ENCODE measurements around the gene SPATA17. TPM values are rescaled to one million over a fixed set of nuclear protein-coding genes. Genes with fewer than 3 reads are reported as not detected.

Gene SPATA17
- total RNA-seq, 4 donors from 2014 or later, result 0.07 to 0.49 TPM; not detected in 2

- H3K4me3 ChIP-seq, result no peak overlapping the region
These were observed 37.3 kb downstream of the SPATA17 start for GRCh38 chr1:217668351-217668940.

GRCh38 chr1:217673387-217673786 is 42.2 kb downstream of the SPATA17 start:
- DNase-seq (no peak), ATAC-seq (no peak)
- TF ChIP-seq CTCF (IDR thresholded peaks at IDR 0.05 in 4 of 5, conservative IDR thresholded peaks at IDR 0.05 in 1 of 5), result no peak
- TF ChIP-seq POLR2A (IDR thresholded peaks at IDR 0.05), result no peak
- intact Hi-C loops (cut with DNase I; ENCODE audit: low total_unique reads) (no loop called here), in situ Hi-C loops (cut with MboI; ENCODE audit: low sequenced_read_pairs in 4 of 4) (no loop called here)
- H3K36me3 ChIP-seq, result no peaks in the 10 kb centered on the region
- H3K4me1 ChIP-seq, result no peaks in the 10 kb centered on the region
- no peaks in the 10 kb centered on the region for H3K9me3 ChIP-seq
- no peaks in the 10 kb centered on the region for H3K27me3 ChIP-seq
- H3K4me3 ChIP-seq, result no peak overlapping the region
- H3K27ac ChIP-seq, result no peak overlapping the region

More at GRCh38 chr1:217668351-217668940, 37.3 kb downstream of the SPATA17 start:
- no peak overlapping the region for H3K27ac ChIP-seq
- no peaks in the 10 kb centered on the region for H3K36me3 ChIP-seq
- H3K27me3 ChIP-seq, result no peaks in the 10 kb centered on the region
- in situ Hi-C loops (cut with MboI; ENCODE audit: low sequenced_read_pairs in 4 of 4), result no loop called here
- H3K9me3 ChIP-seq, result no peaks in the 10 kb centered on the region
- intact Hi-C loops (cut with DNase I; ENCODE audit: low total_unique reads), result no loop called here
- ATAC-seq, result no peak
- TF ChIP-seq POLR2A (IDR thresholded peaks at IDR 0.05) (no peak), CTCF (IDR thresholded peaks at IDR 0.05 in 4 of 5, conservative IDR thresholded peaks at IDR 0.05 in 1 of 5) (no peak)
- no peaks in the 10 kb centered on the region for H3K4me1 ChIP-seq
- DNase-seq, result no peak

- no peaks in the 10 kb centered on the region for H3K4me1 ChIP-seq
- H3K27ac ChIP-seq, result no peak overlapping the region
- H3K9me3 ChIP-seq, result no peaks in the 10 kb centered on the region
- H3K4me3 ChIP-seq, result no peak overlapping the region
- no peak for TF ChIP-seq CTCF (IDR thresholded peaks at IDR 0.05 in 4 of 5, conservative IDR thresholded peaks at IDR 0.05 in 1 of 5)
- TF ChIP-seq POLR2A (IDR thresholded peaks at IDR 0.05), result no peak
- DNase-seq (no peak), ATAC-seq (no peak)
- in situ Hi-C loops (cut with MboI; ENCODE audit: low sequenced_read_pairs in 4 of 4) (no loop called here), intact Hi-C loops (cut with DNase I; ENCODE audit: low total_unique reads) (no loop called here)
- H3K27me3 ChIP-seq, result no peaks in the 10 kb centered on the region
- no peaks in the 10 kb centered on the region for H3K36me3 ChIP-seq
These were observed 43.0 kb downstream of the SPATA17 start for GRCh38 chr1:217674028-217674729.

GRCh38 chr1:217681806-217682205 is 50.7 kb downstream of the SPATA17 start:
- DNase-seq (no peak), ATAC-seq (no peak)
- in situ Hi-C loops (cut with MboI; ENCODE audit: low sequenced_read_pairs in 4 of 4) (no loop called here), intact Hi-C loops (cut with DNase I; ENCODE audit: low total_unique reads) (loop anchor here (5.0 kb wide), 1 partner anchor 1940 kb away; no protein-coding TSS in a partner anchor)
- Histone ChIP-seq H3K9me3 (no peaks in the 10 kb centered on the region), H3K4me3 (no peak overlapping the region), H3K36me3 (no peaks in the 10 kb centered on the region), H3K4me1 (no peaks in the 10 kb centered on the region), H3K27me3 (no peaks in the 10 kb centered on the region), H3K27ac (no peak overlapping the region)
- TF ChIP-seq CTCF (IDR thresholded peaks at IDR 0.05 in 4 of 5, conservative IDR thresholded peaks at IDR 0.05 in 1 of 5) (no peak), POLR2A (IDR thresholded peaks at IDR 0.05) (no peak)
